ENCODE measurements around the gene LIN28A.
"Not testable (repeated sequence)": the region's sequence is repeated elsewhere in the genome, so short reads cannot be mapped to it uniquely, and the experiment has no call there.

LIN28A gene

GRCh38 chr1:26384076-26384475 is 26.5 kb upstream of the LIN28A start:
- TF ChIP-seq, protein P1, sequence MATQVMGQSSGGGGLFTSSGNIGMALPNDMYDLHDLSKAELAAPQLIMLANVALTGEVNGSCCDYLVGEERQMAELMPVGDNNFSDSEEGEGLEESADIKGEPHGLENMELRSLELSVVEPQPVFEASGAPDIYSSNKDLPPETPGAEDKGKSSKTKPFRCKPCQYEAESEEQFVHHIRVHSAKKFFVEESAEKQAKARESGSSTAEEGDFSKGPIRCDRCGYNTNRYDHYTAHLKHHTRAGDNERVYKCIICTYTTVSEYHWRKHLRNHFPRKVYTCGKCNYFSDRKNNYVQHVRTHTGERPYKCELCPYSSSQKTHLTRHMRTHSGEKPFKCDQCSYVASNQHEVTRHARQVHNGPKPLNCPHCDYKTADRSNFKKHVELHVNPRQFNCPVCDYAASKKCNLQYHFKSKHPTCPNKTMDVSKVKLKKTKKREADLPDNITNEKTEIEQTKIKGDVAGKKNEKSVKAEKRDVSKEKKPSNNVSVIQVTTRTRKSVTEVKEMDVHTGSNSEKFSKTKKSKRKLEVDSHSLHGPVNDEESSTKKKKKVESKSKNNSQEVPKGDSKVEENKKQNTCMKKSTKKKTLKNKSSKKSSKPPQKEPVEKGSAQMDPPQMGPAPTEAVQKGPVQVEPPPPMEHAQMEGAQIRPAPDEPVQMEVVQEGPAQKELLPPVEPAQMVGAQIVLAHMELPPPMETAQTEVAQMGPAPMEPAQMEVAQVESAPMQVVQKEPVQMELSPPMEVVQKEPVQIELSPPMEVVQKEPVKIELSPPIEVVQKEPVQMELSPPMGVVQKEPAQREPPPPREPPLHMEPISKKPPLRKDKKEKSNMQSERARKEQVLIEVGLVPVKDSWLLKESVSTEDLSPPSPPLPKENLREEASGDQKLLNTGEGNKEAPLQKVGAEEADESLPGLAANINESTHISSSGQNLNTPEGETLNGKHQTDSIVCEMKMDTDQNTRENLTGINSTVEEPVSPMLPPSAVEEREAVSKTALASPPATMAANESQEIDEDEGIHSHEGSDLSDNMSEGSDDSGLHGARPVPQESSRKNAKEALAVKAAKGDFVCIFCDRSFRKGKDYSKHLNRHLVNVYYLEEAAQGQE (IDR thresholded peaks at IDR 0.05; ENCODE audit: insufficient replicate concordance, low read depth): no peak
- TF ChIP-seq GABPA (IDR thresholded peaks at IDR 0.05; ENCODE audit: low read depth): no peak
- no peak for TF ChIP-seq POLR2AphosphoS5 (IDR thresholded peaks at IDR 0.05; ENCODE audit: low read depth)
- TF ChIP-seq, protein P2, sequence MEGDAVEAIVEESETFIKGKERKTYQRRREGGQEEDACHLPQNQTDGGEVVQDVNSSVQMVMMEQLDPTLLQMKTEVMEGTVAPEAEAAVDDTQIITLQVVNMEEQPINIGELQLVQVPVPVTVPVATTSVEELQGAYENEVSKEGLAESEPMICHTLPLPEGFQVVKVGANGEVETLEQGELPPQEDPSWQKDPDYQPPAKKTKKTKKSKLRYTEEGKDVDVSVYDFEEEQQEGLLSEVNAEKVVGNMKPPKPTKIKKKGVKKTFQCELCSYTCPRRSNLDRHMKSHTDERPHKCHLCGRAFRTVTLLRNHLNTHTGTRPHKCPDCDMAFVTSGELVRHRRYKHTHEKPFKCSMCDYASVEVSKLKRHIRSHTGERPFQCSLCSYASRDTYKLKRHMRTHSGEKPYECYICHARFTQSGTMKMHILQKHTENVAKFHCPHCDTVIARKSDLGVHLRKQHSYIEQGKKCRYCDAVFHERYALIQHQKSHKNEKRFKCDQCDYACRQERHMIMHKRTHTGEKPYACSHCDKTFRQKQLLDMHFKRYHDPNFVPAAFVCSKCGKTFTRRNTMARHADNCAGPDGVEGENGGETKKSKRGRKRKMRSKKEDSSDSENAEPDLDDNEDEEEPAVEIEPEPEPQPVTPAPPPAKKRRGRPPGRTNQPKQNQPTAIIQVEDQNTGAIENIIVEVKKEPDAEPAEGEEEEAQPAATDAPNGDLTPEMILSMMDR (IDR thresholded peaks at IDR 0.05; ENCODE audit: insufficient read depth, low read length): no peak
- TF ChIP-seq SPI1 (IDR thresholded peaks at IDR 0.05; ENCODE audit: borderline replicate concordance, low read depth): no peak

DNA sequence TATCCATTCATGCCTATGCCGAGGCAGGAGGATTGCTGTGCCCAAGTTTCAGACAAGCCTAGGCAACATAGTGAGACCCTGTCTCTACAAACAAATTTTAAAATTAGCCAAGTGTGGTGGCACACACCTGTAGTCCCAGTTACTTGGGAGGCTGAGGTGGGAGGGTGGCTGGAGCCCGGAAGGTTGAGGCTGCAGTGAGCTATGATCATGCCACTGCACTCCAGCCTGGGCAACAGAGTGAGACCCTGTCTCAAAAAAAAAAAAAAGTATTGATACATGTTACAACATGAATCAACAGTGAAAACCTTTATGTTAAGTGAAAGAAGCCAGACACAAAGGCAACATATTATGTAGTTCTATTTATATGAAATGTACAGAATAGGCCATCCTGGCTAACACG is 25.6 kb upstream of the LIN28A start:
- H3K4me3 ChIP-seq (replicated peaks; ENCODE audit: insufficient read depth, low read length); DNase-seq (ENCODE audit: low read depth in 1 of 2, low spot score in 1 of 2); H3K27me3 ChIP-seq (ENCODE audit: insufficient read depth, poor library complexity, severe bottlenecking); H3K27ac ChIP-seq (replicated peaks): not testable (repeated sequence)

More at GRCh38 chr1:26384076-26384475, 26.5 kb upstream of the LIN28A start:
- Histone ChIP-seq H3K27ac (replicated peaks) (no peak overlapping the region), H3K4me3 (replicated peaks; ENCODE audit: insufficient read depth, low read length) (no peak overlapping the region), H3K27me3 (ENCODE audit: insufficient read depth, poor library complexity, severe bottlenecking) (no peaks in the 10 kb centered on the region)
- no peak for DNase-seq (ENCODE audit: low read depth in 1 of 2, low spot score in 1 of 2)

DNA sequence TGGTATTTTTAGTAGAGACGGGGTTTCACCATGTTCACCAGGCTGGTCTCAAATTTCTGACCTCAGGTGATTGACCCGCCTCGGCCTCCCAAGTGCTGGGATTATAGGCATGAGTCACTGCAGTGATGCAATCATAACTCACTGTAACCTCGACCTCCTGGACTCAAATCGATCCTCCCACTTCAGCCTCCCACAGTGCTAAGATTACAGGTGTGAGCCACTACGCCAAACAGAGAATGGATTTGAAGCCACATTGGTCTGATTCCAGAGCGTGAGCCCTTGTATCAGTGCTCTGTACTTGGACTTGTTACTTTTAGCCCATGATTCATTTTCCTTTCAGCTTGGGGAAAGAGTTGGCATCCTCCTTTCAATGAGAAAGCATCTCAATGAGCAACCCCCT is 23.2 kb upstream of the LIN28A start:
- H3K4me3 ChIP-seq (replicated peaks; ENCODE audit: insufficient read depth, low read length): no peak overlapping the region
- peak in 1 of 2 experiments; percentile 23 for DNase-seq (ENCODE audit: low read depth in 1 of 2, low spot score in 1 of 2)
- TF ChIP-seq SPI1 (IDR thresholded peaks at IDR 0.05; ENCODE audit: borderline replicate concordance, low read depth) (no peak), POLR2AphosphoS5 (IDR thresholded peaks at IDR 0.05; ENCODE audit: low read depth) (no peak)
- TF ChIP-seq, protein P1 (IDR thresholded peaks at IDR 0.05; ENCODE audit: insufficient replicate concordance, low read depth): no peak
- TF ChIP-seq, protein P2 (IDR thresholded peaks at IDR 0.05; ENCODE audit: insufficient read depth, low read length): no peak
- no peaks in the 10 kb centered on the region for H3K27me3 ChIP-seq (ENCODE audit: insufficient read depth, poor library complexity, severe bottlenecking)
- H3K27ac ChIP-seq (replicated peaks): no peak overlapping the region

- no peak overlapping the region for H3K4me3 ChIP-seq (replicated peaks; ENCODE audit: insufficient read depth, low read length)
- TF ChIP-seq POLR2AphosphoS5 (IDR thresholded peaks at IDR 0.05; ENCODE audit: low read depth) (no peak), GABPA (IDR thresholded peaks at IDR 0.05; ENCODE audit: low read depth) (no peak), SPI1 (IDR thresholded peaks at IDR 0.05; ENCODE audit: borderline replicate concordance, low read depth) (no peak)
- TF ChIP-seq, protein P2 (IDR thresholded peaks at IDR 0.05; ENCODE audit: insufficient read depth, low read length): no peak
- TF ChIP-seq, protein P1 (IDR thresholded peaks at IDR 0.05; ENCODE audit: insufficient replicate concordance, low read depth): no peak
- no peaks in the 10 kb centered on the region for H3K27me3 ChIP-seq (ENCODE audit: insufficient read depth, poor library complexity, severe bottlenecking)
- H3K27ac ChIP-seq (replicated peaks): no peak overlapping the region
- DNase-seq (ENCODE audit: low read depth in 1 of 2, low spot score in 1 of 2): no peak
These were observed 21.7 kb upstream of the LIN28A start for GRCh38 chr1:26388791-26389445.
